ENCODE measurements around the gene FRMD4A. TPM values are rescaled to one million over a fixed set of nuclear protein-coding genes. Genes with fewer than 3 reads are reported as not detected.

Gene FRMD4A
- total and polyA plus RNA-seq, 7 donors = 3.0 to 27.8 (median 14.4) TPM

DNA sequence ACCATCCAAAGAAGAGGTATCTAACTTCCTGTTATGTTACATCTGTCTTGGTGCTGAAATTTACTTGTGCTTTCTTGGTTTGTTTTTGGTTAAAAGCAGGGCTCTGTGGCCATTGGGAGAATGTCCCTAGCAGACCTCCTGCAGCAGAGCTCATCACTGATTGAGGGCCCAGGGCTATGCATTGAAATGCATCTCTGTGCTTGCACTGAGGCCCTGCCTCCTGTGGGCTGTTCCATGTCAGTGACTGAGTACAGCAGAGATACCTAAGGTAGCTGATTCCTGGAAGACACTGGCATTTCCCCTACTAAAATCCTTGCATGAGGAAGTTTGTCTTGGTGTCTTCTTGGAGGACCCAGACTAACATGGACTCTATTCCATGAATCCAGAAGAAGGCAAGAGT lies 213.9 kb downstream of the FRMD4A start:
- H3K4me3 ChIP-seq = no peak overlapping the region
- H3K27me3 ChIP-seq = no peaks in the 10 kb centered on the region
- H3K9me3 ChIP-seq = no peaks in the 10 kb centered on the region
- no peak for DNase-seq
- no peaks in the 10 kb centered on the region for H3K36me3 ChIP-seq
- TF ChIP-seq CTCF (IDR thresholded peaks at IDR 0.05) (no peak), EP300 (IDR thresholded peaks at IDR 0.05) (no peak), POLR2AphosphoS5 (IDR thresholded peaks at IDR 0.05) (no peak), POLR2A (IDR thresholded peaks at IDR 0.05) (no peak)
- intact Hi-C loops (cut with DNase I) = no loop called here
- H3K4me1 ChIP-seq = no peaks in the 10 kb centered on the region
- no peak overlapping the region for H3K27ac ChIP-seq

DNA sequence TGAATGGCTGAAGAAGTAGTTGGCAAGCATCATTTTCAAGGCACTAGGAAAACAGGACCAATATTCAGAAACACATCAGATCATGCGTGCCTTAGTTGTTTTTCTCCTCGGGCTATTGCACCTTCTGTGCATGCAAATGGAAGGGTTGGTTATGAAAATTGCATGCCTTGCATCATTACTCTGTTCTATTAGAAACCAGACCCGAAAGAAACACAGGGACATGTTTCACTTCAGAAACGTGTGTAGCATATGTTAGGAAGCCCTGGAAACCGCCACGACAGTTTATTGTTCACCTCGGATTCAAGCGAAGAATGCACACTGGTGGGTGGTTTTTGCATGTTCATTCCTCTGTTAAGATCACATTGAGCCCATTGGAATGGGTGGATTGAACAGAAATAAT lies 214.7 kb downstream of the FRMD4A start:
- Histone ChIP-seq H3K27ac (no peak overlapping the region), H3K36me3 (no peaks in the 10 kb centered on the region), H3K9me3 (no peaks in the 10 kb centered on the region), H3K27me3 (no peaks in the 10 kb centered on the region), H3K4me3 (no peak overlapping the region), H3K4me1 (no peaks in the 10 kb centered on the region)
- intact Hi-C loops (cut with DNase I) = no loop called here
- no peak for DNase-seq
- TF ChIP-seq POLR2A (IDR thresholded peaks at IDR 0.05) = no peak
- TF ChIP-seq EP300 (IDR thresholded peaks at IDR 0.05) = no peak
- no peak for TF ChIP-seq CTCF (IDR thresholded peaks at IDR 0.05)
- TF ChIP-seq POLR2AphosphoS5 (IDR thresholded peaks at IDR 0.05) = no peak
- 86 to 88% methylated on average over 8 of the region's 8 CpGs for WGBS, 2 donors

GRCh38 chr10:14114791-14115190 lies 215.9 kb downstream of the FRMD4A start:
- 86 to 94% methylated on average over 2 of the region's 2 CpGs for whole genome bisulfite sequencing, 2 donors
- intact Hi-C loops (cut with DNase I) = no loop called here
- no peak overlapping the region for H3K27ac ChIP-seq

DNA sequence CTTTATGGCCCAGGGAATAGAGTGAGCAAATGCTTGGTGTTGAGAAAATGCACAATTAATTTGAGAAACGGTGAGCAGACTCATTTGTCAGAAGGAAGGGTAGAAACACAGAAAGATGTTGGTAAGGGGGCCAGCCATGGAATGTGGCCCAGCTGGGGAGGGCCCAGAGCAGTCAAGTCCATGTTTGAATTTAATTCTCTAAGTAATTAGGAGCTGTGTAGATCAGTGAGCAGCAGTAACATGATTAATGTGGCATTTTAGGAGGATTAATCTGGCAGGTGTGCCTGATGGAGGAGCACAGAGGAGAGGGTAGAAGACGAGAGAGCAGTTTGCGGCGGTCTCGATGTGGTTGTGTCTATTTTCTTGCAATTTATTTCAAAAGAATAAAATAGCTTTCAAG lies 218.7 kb downstream of the FRMD4A start:
- no peak overlapping the region for H3K4me3 ChIP-seq
- no peak overlapping the region for H3K27ac ChIP-seq
- H3K36me3 ChIP-seq = no peaks in the 10 kb centered on the region
- DNase-seq = no peak
- TF ChIP-seq EP300 (IDR thresholded peaks at IDR 0.05) (no peak), CTCF (IDR thresholded peaks at IDR 0.05) (no peak), POLR2A (IDR thresholded peaks at IDR 0.05) (no peak), POLR2AphosphoS5 (IDR thresholded peaks at IDR 0.05) (no peak)
- 79 to 87% methylated on average over 5 of the region's 5 CpGs for WGBS, 2 donors
- H3K27me3 ChIP-seq = peaks cover 0 to under 1% (median 0%) of the 10 kb centered on the region in 3 donors
- no peaks in the 10 kb centered on the region for H3K4me1 ChIP-seq
- intact Hi-C loops (cut with DNase I) = no loop called here
- no peaks in the 10 kb centered on the region for H3K9me3 ChIP-seq

More at GRCh38 chr10:14114791-14115190, 215.9 kb downstream of the FRMD4A start:
- no peaks in the 10 kb centered on the region for H3K9me3 ChIP-seq
- H3K36me3 ChIP-seq = no peaks in the 10 kb centered on the region
- no peak for TF ChIP-seq CTCF (IDR thresholded peaks at IDR 0.05)
- TF ChIP-seq POLR2A (IDR thresholded peaks at IDR 0.05) = no peak
- TF ChIP-seq POLR2AphosphoS5 (IDR thresholded peaks at IDR 0.05) = no peak
- no peak for TF ChIP-seq EP300 (IDR thresholded peaks at IDR 0.05)
- no peak overlapping the region for H3K4me3 ChIP-seq
- H3K4me1 ChIP-seq = no peaks in the 10 kb centered on the region
- no peak for DNase-seq
- no peaks in the 10 kb centered on the region for H3K27me3 ChIP-seq

DNA sequence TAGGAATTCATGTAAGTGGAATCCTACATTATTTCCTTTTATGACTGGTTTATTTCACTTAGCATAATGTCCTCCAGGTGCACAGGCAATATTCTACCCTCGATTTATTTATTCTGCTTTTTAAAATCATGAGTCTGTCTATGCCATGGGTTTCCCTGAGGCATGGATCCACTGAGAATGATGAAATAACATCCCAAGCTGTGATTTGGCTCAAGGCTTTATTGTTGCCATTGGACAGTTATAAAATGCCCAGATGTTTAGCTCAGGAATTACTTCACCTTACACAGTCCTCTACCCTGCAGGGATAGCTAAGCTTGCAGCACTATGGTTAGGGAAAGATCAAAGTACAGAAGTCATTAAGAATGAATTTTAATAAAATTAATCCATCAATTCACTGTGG lies 219.5 kb downstream of the FRMD4A start:
- Histone ChIP-seq H3K27ac (no peak overlapping the region), H3K4me3 (no peak overlapping the region), H3K4me1 (no peaks in the 10 kb centered on the region), H3K27me3 (peaks cover 0 to 7% (median 0%) of the 10 kb centered on the region in 3 donors), H3K36me3 (no peaks in the 10 kb centered on the region), H3K9me3 (no peaks in the 10 kb centered on the region)
- intact Hi-C loops (cut with DNase I) = no loop called here
- no peak for TF ChIP-seq EP300 (IDR thresholded peaks at IDR 0.05)
- TF ChIP-seq CTCF (IDR thresholded peaks at IDR 0.05) = no peak
- TF ChIP-seq POLR2A (IDR thresholded peaks at IDR 0.05) = no peak
- TF ChIP-seq POLR2AphosphoS5 (IDR thresholded peaks at IDR 0.05) = no peak
- WGBS, 2 donors = 25 to 79% methylated on average over 1 of the region's 1 CpG
- no peak for DNase-seq
